Gastroesophageal sphincter (tissue), 3 donors: ENCODE measurements around the gene SLTM.

ENCODE experiments used
- EP300 ChIP-seq: sonication (generic); formaldehyde crosslinking; IDR thresholded peaks from one replicate; pipeline ENCODE4 v1.6.1; 2017; ENCODE audit warnings: antibody characterized with exemption, mild to moderate bottlenecking
- POLR2A ChIP-seq, 2 donors: fragments of 450-650 bp; IDR thresholded peaks; one replicate each; pipeline ENCODE4 v1.6.1; 2017; ENCODE audit warnings: antibody characterized with exemption in 2 of 2, mild to moderate bottlenecking in 2 of 2, moderate library complexity in 1 of 2
- POLR2AphosphoS5 ChIP-seq: sonication (generic); formaldehyde crosslinking; IDR thresholded peaks from one replicate; pipeline ENCODE4 v1.6.1; 2017; ENCODE audit warnings: antibody characterized with exemption
- TF ChIP-seq, protein P1 (sequence below), 4 experiments: fragments of 200-600 bp in 2 of 4; fragments of 450-650 bp in 2 of 4; sonication (generic) in 1 of 4; IDR thresholded peaks; one replicate each; pipeline ENCODE4 v1.5.1; 2017 to 2019; ENCODE audit warnings: antibody characterized with exemption in 4 of 4, mild to moderate bottlenecking in 2 of 4, moderate library complexity in 2 of 4

DNA sequence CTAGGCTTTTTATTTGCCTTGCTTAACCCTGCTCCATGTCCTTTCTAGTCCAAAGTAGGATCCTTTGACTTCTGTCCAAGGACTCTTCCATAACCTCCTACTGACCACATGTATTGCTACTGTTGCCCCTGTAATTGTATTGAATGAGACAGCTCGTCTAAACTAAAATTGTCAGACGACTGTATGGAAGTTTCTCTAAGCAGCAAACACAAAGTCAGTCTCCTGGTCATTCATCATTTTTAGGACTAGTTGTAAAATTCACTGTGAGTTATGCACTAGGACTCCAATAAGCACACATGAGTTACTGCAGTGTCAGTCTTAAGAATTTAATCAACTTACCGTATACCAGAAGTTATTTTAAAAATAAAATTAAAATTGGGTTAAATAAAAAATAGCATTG lies 32.8 kb downstream of the SLTM start:
- TF ChIP-seq, protein P1, sequence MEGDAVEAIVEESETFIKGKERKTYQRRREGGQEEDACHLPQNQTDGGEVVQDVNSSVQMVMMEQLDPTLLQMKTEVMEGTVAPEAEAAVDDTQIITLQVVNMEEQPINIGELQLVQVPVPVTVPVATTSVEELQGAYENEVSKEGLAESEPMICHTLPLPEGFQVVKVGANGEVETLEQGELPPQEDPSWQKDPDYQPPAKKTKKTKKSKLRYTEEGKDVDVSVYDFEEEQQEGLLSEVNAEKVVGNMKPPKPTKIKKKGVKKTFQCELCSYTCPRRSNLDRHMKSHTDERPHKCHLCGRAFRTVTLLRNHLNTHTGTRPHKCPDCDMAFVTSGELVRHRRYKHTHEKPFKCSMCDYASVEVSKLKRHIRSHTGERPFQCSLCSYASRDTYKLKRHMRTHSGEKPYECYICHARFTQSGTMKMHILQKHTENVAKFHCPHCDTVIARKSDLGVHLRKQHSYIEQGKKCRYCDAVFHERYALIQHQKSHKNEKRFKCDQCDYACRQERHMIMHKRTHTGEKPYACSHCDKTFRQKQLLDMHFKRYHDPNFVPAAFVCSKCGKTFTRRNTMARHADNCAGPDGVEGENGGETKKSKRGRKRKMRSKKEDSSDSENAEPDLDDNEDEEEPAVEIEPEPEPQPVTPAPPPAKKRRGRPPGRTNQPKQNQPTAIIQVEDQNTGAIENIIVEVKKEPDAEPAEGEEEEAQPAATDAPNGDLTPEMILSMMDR (IDR thresholded peaks at IDR 0.05): no peak
- TF ChIP-seq POLR2AphosphoS5 (no peak), POLR2A (IDR thresholded peaks at IDR 0.05) (no peak), EP300 (no peak)
